Measurements from ENCODE around the gene SUN1.

- TF ChIP-seq CTCF (IDR thresholded peaks at IDR 0.05) (no peak), EZH2 (IDR thresholded peaks at IDR 0.05; ENCODE audit: borderline replicate concordance, insufficient read depth, low read depth, low read length, poor library complexity, severe bottlenecking) (no peak)
Observed at GRCh38 chr7:903921-904755, 71.9 kb downstream of the SUN1 start.
